Liver (tissue), 9 donors: Measurements from ENCODE around the gene SHISAL1. TPM values are rescaled to one million over a fixed set of nuclear protein-coding genes. Genes with fewer than 3 reads are reported as not detected.

ENCODE experiments used
- DNase-seq: peaks from one replicate; pipeline ENCODE4 v3.0.0-alpha.2; 2017; ENCODE audit warnings: low spot score
- H3K27ac ChIP-seq, 2 donors: one replicate each; pipeline ENCODE4 v1.7.0; 2013; ENCODE audit warnings: inconsistent platforms in 2 of 2, low read length in 2 of 2, control low read depth in 1 of 2, low read depth in 1 of 2, mild to moderate bottlenecking in 1 of 2
- H3K27me3 ChIP-seq, 4 donors: one replicate each; pipeline versions ENCODE4 v1.6.1 to v1.7.0; 2013; ENCODE audit warnings: low read length in 3 of 4, inconsistent platforms in 1 of 4, mild to moderate bottlenecking in 1 of 4, moderate library complexity in 1 of 4; ENCODE audit not compliant: control insufficient read depth in 4 of 4, insufficient read depth in 4 of 4
- H3K36me3 ChIP-seq, 4 donors: one replicate each; pipeline versions ENCODE4 v1.6.1 to v1.7.0; 2013; ENCODE audit warnings: low read length in 3 of 4, mild to moderate bottlenecking in 3 of 4, low read depth in 1 of 4, moderate library complexity in 1 of 4; ENCODE audit not compliant: control insufficient read depth in 4 of 4, insufficient read depth in 3 of 4
- H3K4me1 ChIP-seq, 4 donors: one replicate each; pipeline versions ENCODE4 v1.6.1 to v1.7.0; 2013; ENCODE audit warnings: low read length in 3 of 4, mild to moderate bottlenecking in 3 of 4, moderate library complexity in 1 of 4; ENCODE audit not compliant: control insufficient read depth in 4 of 4, insufficient read depth in 4 of 4
- H3K4me3 ChIP-seq, 3 donors: one replicate each; pipeline versions ENCODE4 v1.6.1 to v1.7.0; 2013; ENCODE audit warnings: low read length in 3 of 3, control low read depth in 1 of 3, low read depth in 1 of 3, mild to moderate bottlenecking in 1 of 3
- H3K9ac ChIP-seq, 2 donors: one replicate each; pipeline ENCODE4 v1.7.0; 2013; ENCODE audit warnings: low read length in 2 of 2, mild to moderate bottlenecking in 2 of 2, moderate library complexity in 2 of 2, control low read depth in 1 of 2, low read depth in 1 of 2
- H3K9me3 ChIP-seq, 4 donors: one replicate each; pipeline versions ENCODE4 v1.6.1 to v1.7.0; 2013; ENCODE audit warnings: low read length in 3 of 4; ENCODE audit not compliant: control insufficient read depth in 4 of 4
- ATF3 ChIP-seq: IDR thresholded peaks from 2 replicates; pipeline ENCODE4 v1.6.1; 2016; ENCODE audit warnings: antibody characterized with exemption
- CTCF ChIP-seq: fragments of 150-350 bp; IDR thresholded peaks from 2 replicates; pipeline ENCODE4 v1.5.1; 2017; ENCODE audit warnings: improper control_type of control experiment, low read depth, low read length; ENCODE audit not compliant: missing input control
- EGR1 ChIP-seq, 2 donors: IDR thresholded peaks; 2 replicates each; pipeline ENCODE4 v1.6.1; 2016 to 2018; ENCODE audit warnings: antibody characterized with exemption in 2 of 2, low read depth in 2 of 2
- FOXA1 ChIP-seq: IDR thresholded peaks from 2 replicates; pipeline ENCODE4 v1.6.1; 2016; ENCODE audit warnings: antibody characterized with exemption
- FOXA2 ChIP-seq: IDR thresholded peaks from 2 replicates; pipeline ENCODE4 v1.6.1; 2016; ENCODE audit warnings: antibody characterized with exemption
- GABPA ChIP-seq, 2 donors: IDR thresholded peaks in 1 of 2; conservative IDR thresholded peaks in 1 of 2; 2 replicates each; pipeline ENCODE4 v1.6.1; 2016; ENCODE audit warnings: antibody characterized with exemption in 2 of 2, mild to moderate bottlenecking in 1 of 2, moderate library complexity in 1 of 2
- HNF4A ChIP-seq, 2 donors: conservative IDR thresholded peaks; 2 replicates each; pipeline ENCODE4 v1.6.1; 2016; ENCODE audit warnings: antibody characterized with exemption in 2 of 2, mild to moderate bottlenecking in 2 of 2
- HNF4G ChIP-seq: IDR thresholded peaks from 2 replicates; pipeline ENCODE4 v1.6.1; 2016; ENCODE audit warnings: antibody characterized with exemption
- JUND ChIP-seq, 2 donors: IDR thresholded peaks; 2 replicates each; pipeline ENCODE4 v1.6.1; 2016; ENCODE audit warnings: antibody characterized with exemption in 2 of 2
- MAX ChIP-seq: IDR thresholded peaks from 2 replicates; pipeline ENCODE4 v1.6.1; 2016; ENCODE audit warnings: antibody characterized with exemption
- NR2F2 ChIP-seq: IDR thresholded peaks from 2 replicates; pipeline ENCODE4 v1.6.1; 2016; ENCODE audit warnings: antibody characterized with exemption
- RAD21 ChIP-seq, 2 donors: IDR thresholded peaks; 2 replicates each; pipeline ENCODE4 v1.6.1; 2016; ENCODE audit warnings: antibody characterized with exemption in 2 of 2, mild to moderate bottlenecking in 2 of 2
- REST ChIP-seq: IDR thresholded peaks from 2 replicates; pipeline ENCODE4 v1.6.1; 2016; ENCODE audit warnings: antibody characterized with exemption, mild to moderate bottlenecking
- RXRA ChIP-seq, 2 donors: IDR thresholded peaks; 2 replicates each; pipeline ENCODE4 v1.6.1; 2017 to 2018; ENCODE audit warnings: antibody characterized with exemption in 2 of 2, mild to moderate bottlenecking in 1 of 2
- SP1 ChIP-seq: IDR thresholded peaks from 2 replicates; pipeline ENCODE4 v1.6.1; 2018; ENCODE audit warnings: antibody characterized with exemption, mild to moderate bottlenecking
- TAF1 ChIP-seq: conservative IDR thresholded peaks from 2 replicates; pipeline ENCODE4 v1.6.1; 2016; ENCODE audit warnings: antibody characterized with exemption, mild to moderate bottlenecking
- YY1 ChIP-seq: IDR thresholded peaks from 2 replicates; pipeline ENCODE4 v1.6.1; 2016; ENCODE audit warnings: antibody characterized with exemption, mild to moderate bottlenecking
- WGBS: extraction: QIAGEN DNeasy Blood & Tissue Kit; methylation state at CpG from one replicate; pipeline ENCODE4 v1.1.7; 2013; 5-methylcytosine and 5-hydroxymethylcytosine counted together
- polyA plus RNA-seq, 2 donors: library from polyadenylated mRNA; stranded (reverse) in 1 of 2; unstranded in 1 of 2; fragments of 200-250 nt in 1 of 2; fragments of >200 nt in 1 of 2; fragmentation: Nextera tagmentation in 1 of 2; extraction: Ambion mirVana in 1 of 2; gene quantifications; one replicate each; pipeline versions ENCODE4 v1.2.1 to v1.2.3, GENCODE V29; 2013 to 2015
- total RNA-seq, 2 donors: library from RNA; depleted of rRNA; stranded (reverse); fragments of >200 nt; gene quantifications; one replicate each; pipeline ENCODE4 v1.2.3, GENCODE V29; 2014
- donor health status: healthy.
- donor health status: healthy.
- donor health status: healthy.
- donor health status: healthy.
- donor health status: healthy.

The SHISAL1 gene
- total and polyA plus RNA-seq, 4 donors, result 0.07 to 0.17 (median 0.13) TPM

GRCh38 chr22:44358709-44359440 is 46.1 kb upstream of the SHISAL1 start:
- Histone ChIP-seq H3K27me3 (no peaks in the 10 kb centered on the region), H3K9me3 (no peaks in the 10 kb centered on the region), H3K4me1 (no peaks in the 10 kb centered on the region), H3K4me3 (no peak overlapping the region), H3K27ac (no peak overlapping the region), H3K9ac (no peak overlapping the region), H3K36me3 (no peaks in the 10 kb centered on the region)
- TF ChIP-seq TAF1 (no peak), EGR1 (IDR thresholded peaks at IDR 0.05; ENCODE audit: low read depth in 2 of 2) (no peak), SP1 (no peak), YY1 (no peak), HNF4G (no peak), RXRA (IDR thresholded peaks at IDR 0.05) (peak in 1 of 2 donors; percentile 13), RAD21 (IDR thresholded peaks at IDR 0.05) (no peak), ATF3 (no peak), JUND (IDR thresholded peaks at IDR 0.05) (no peak)
- 76% methylated on average over 17 of the region's 17 CpGs for WGBS
- DNase-seq, result no peak

GRCh38 chr22:44357966-44358465 is 45.3 kb upstream of the SHISAL1 start:
- Histone ChIP-seq H3K36me3 (no peaks in the 10 kb centered on the region), H3K4me1 (no peaks in the 10 kb centered on the region), H3K27me3 (peaks cover 0 to 3% (median 0%) of the 10 kb centered on the region in 4 donors), H3K27ac (no peak overlapping the region), H3K9me3 (no peaks in the 10 kb centered on the region), H3K9ac (no peak overlapping the region), H3K4me3 (no peak overlapping the region)
- DNase-seq, result no peak
- WGBS, result 58% methylated on average over 19 of the region's 19 CpGs
- no peak for TF ChIP-seq ATF3
- TF ChIP-seq RXRA (IDR thresholded peaks at IDR 0.05), result peak in 1 of 2 donors; percentile 23
- no peak for TF ChIP-seq FOXA2
- no peak for TF ChIP-seq JUND (IDR thresholded peaks at IDR 0.05)
- TF ChIP-seq GABPA (IDR thresholded peaks at IDR 0.05 in 1 of 2, conservative IDR thresholded peaks at IDR 0.05 in 1 of 2), result no peak
- TF ChIP-seq NR2F2, result peak; percentile 77
- peak in 1 of 2 donors; percentile 17 for TF ChIP-seq RAD21 (IDR thresholded peaks at IDR 0.05)
- TF ChIP-seq MAX, result no peak
- no peak for TF ChIP-seq HNF4G

- WGBS, result 62% methylated on average over 10 of the region's 10 CpGs
- no peak overlapping the region for H3K27ac ChIP-seq
- no peaks in the 10 kb centered on the region for H3K36me3 ChIP-seq
- no peak for DNase-seq
- no peaks in the 10 kb centered on the region for H3K4me1 ChIP-seq
- peaks cover 0 to 3% (median 0%) of the 10 kb centered on the region in 4 donors for H3K27me3 ChIP-seq
- H3K4me3 ChIP-seq, result no peak overlapping the region
- no peaks in the 10 kb centered on the region for H3K9me3 ChIP-seq
- H3K9ac ChIP-seq, result no peak overlapping the region
- TF ChIP-seq NR2F2 (no peak), FOXA1 (no peak), ATF3 (no peak), HNF4G (no peak), RXRA (IDR thresholded peaks at IDR 0.05) (no peak), FOXA2 (no peak), JUND (IDR thresholded peaks at IDR 0.05) (no peak), CTCF (no peak), MAX (no peak), YY1 (no peak), REST (no peak), GABPA (IDR thresholded peaks at IDR 0.05 in 1 of 2, conservative IDR thresholded peaks at IDR 0.05 in 1 of 2) (no peak), SP1 (no peak), EGR1 (IDR thresholded peaks at IDR 0.05; ENCODE audit: low read depth in 2 of 2) (no peak), HNF4A (conservative IDR thresholded peaks at IDR 0.05) (no peak), TAF1 (no peak)
Measured at GRCh38 chr22:44357296-44357965, 44.7 kb upstream of the SHISAL1 start.
